Measurements from ENCODE around the gene IL1RAPL1.

Gene IL1RAPL1

GRCh38 chrX:29455702-29456101 lies 868.5 kb downstream of the IL1RAPL1 start:
- DNase-seq: no peak

GRCh38 chrX:29461039-29461438 lies 873.8 kb downstream of the IL1RAPL1 start:
- no peak for DNase-seq

GRCh38 chrX:29466456-29466855 lies 879.2 kb downstream of the IL1RAPL1 start:
- no peak for DNase-seq

- DNase-seq: no peak
Measured at GRCh38 chrX:29468911-29469494, 881.8 kb downstream of the IL1RAPL1 start.

- no peak for DNase-seq
Measured at GRCh38 chrX:29470030-29470429, 882.8 kb downstream of the IL1RAPL1 start.

GRCh38 chrX:29471829-29472228 lies 884.6 kb downstream of the IL1RAPL1 start:
- no peak for DNase-seq

GRCh38 chrX:29477878-29478277 lies 890.6 kb downstream of the IL1RAPL1 start:
- DNase-seq: no peak

GRCh38 chrX:29478336-29479069 lies 891.3 kb downstream of the IL1RAPL1 start:
- DNase-seq: no peak

- no peak for DNase-seq
Measured at GRCh38 chrX:29487214-29487613, 900.0 kb downstream of the IL1RAPL1 start.

GRCh38 chrX:29487714-29488113 lies 900.5 kb downstream of the IL1RAPL1 start:
- DNase-seq: no peak

- no peak for DNase-seq
Measured at GRCh38 chrX:29488919-29489318, 901.7 kb downstream of the IL1RAPL1 start.

GRCh38 chrX:29490606-29491005 lies 903.4 kb downstream of the IL1RAPL1 start:
- no peak for DNase-seq

GRCh38 chrX:29491659-29492058 lies 904.4 kb downstream of the IL1RAPL1 start:
- no peak for DNase-seq

- DNase-seq: no peak
Measured at GRCh38 chrX:29496636-29497180, 909.5 kb downstream of the IL1RAPL1 start.

GRCh38 chrX:29506729-29507128 lies 919.5 kb downstream of the IL1RAPL1 start:
- no peak for DNase-seq

- no peak for DNase-seq
Measured at GRCh38 chrX:29518100-29518499, 930.9 kb downstream of the IL1RAPL1 start.

GRCh38 chrX:29528281-29528680 lies 941.0 kb downstream of the IL1RAPL1 start:
- no peak for DNase-seq

GRCh38 chrX:29530501-29530900 lies 943.3 kb downstream of the IL1RAPL1 start:
- no peak for DNase-seq

GRCh38 chrX:29531336-29531735 lies 944.1 kb downstream of the IL1RAPL1 start:
- no peak for DNase-seq

- no peak for DNase-seq
Measured at GRCh38 chrX:29535212-29536162, 948.2 kb downstream of the IL1RAPL1 start.

- DNase-seq: no peak
Measured at GRCh38 chrX:29541038-29541437, 953.8 kb downstream of the IL1RAPL1 start.

GRCh38 chrX:29542152-29542551 lies 954.9 kb downstream of the IL1RAPL1 start:
- no peak for DNase-seq

GRCh38 chrX:29545878-29546277 lies 958.6 kb downstream of the IL1RAPL1 start:
- DNase-seq: no peak
